Measurements from ENCODE around the gene IRAK1. TPM values are rescaled to one million over a fixed set of nuclear protein-coding genes. Genes with fewer than 3 reads are reported as not detected.

The IRAK1 gene
- total and polyA plus RNA-seq, 10 of the 15 experiments (the other 5 are each of a cell fraction or from before 2014, with no cell fraction given): 4.2 to 136 (median 39.5) TPM

DNA sequence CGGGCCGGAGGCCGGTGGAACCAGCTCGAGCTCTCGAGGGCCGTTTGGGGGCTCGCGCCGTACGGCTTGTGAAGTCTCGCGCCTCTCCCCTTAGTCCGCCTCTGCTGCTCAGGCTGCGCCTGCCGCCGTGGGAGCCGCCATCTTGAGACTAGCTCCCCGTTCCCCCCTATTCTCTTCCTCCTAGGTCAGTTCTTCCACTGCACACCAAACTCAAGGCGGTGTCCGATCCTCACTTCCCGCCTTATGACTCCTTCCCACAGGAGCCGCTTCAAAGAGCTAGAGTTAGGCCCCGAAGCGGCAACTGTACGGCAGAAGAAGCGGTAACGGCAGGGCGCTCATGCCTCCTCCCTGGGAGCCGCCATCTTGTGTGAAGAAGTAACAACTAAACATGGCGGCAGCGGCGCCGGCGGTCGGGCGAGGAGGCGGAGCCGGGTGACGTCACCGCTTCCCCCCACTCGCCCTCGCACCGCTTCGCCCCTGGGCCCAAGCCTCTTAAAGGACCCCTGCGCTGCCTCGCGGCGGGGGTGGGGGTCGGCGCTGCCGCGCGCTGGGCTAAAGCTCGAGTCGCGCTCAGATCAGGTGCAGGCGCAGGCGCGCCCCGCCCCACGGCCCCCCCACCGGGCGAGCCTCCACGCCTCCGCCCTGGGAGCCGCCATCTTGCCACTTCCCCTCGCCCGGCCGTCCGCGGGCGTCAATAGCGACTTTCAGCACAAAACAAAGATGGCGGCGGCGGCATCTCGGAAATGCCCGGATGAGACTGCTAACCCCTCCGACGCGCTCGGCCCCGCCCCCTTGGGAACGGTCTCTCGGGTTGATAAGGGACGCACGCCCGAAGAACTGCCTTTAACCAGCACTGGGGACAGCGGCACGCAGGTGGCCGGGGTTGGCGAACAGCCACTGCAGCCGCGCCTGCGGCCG, 48.0 kb downstream of the IRAK1 start, which contains the start of gene HCFC1 (continued):
- TF ChIP-seq EGR1 (IDR thresholded peaks at IDR 0.05; ENCODE audit: borderline replicate concordance in 1 of 2, low read depth in 2 of 2, low read length in 2 of 2) (peak in 1 of 2 experiments; percentile 29; a peak in 1 of 3 replicates), YY1 (IDR thresholded peaks at IDR 0.05; ENCODE audit: low read depth, low read length) (peak; percentile 93), RAD51 (IDR thresholded peaks at IDR 0.05) (no peak), CHD1 (IDR thresholded peaks at IDR 0.05; ENCODE audit: low read depth, low read length) (no peak), HDAC2 (IDR thresholded peaks at IDR 0.05) (no peak), KDM1A (IDR thresholded peaks at IDR 0.05; ENCODE audit: borderline replicate concordance) (no peak), ETV6 (conservative IDR thresholded peaks at IDR 0.05 in 1 of 2, IDR thresholded peaks at IDR 0.05 in 1 of 2; ENCODE audit: borderline replicate concordance in 1 of 2, low read depth in 1 of 2) (no peak), TARDBP (IDR thresholded peaks at IDR 0.05; ENCODE audit: borderline replicate concordance) (no peak; the same call in 1 of the 2 replicates), POLR2AphosphoS5 (IDR thresholded peaks at IDR 0.05; ENCODE audit: low read length) (peak; percentile 59), NFXL1 (IDR thresholded peaks at IDR 0.05; ENCODE audit: borderline replicate concordance) (no peak), PML (IDR thresholded peaks at IDR 0.05; ENCODE audit: low read length) (no peak), SIX5 (IDR thresholded peaks at IDR 0.05; ENCODE audit: low read depth, low read length, severe bottlenecking) (peak; percentile 28)
- TF ChIP-seq, protein P1, sequence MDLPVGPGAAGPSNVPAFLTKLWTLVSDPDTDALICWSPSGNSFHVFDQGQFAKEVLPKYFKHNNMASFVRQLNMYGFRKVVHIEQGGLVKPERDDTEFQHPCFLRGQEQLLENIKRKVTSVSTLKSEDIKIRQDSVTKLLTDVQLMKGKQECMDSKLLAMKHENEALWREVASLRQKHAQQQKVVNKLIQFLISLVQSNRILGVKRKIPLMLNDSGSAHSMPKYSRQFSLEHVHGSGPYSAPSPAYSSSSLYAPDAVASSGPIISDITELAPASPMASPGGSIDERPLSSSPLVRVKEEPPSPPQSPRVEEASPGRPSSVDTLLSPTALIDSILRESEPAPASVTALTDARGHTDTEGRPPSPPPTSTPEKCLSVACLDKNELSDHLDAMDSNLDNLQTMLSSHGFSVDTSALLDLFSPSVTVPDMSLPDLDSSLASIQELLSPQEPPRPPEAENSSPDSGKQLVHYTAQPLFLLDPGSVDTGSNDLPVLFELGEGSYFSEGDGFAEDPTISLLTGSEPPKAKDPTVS (IDR thresholded peaks at IDR 0.05; ENCODE audit: low read depth, low read length): no peak
- TF ChIP-seq, protein P2, sequence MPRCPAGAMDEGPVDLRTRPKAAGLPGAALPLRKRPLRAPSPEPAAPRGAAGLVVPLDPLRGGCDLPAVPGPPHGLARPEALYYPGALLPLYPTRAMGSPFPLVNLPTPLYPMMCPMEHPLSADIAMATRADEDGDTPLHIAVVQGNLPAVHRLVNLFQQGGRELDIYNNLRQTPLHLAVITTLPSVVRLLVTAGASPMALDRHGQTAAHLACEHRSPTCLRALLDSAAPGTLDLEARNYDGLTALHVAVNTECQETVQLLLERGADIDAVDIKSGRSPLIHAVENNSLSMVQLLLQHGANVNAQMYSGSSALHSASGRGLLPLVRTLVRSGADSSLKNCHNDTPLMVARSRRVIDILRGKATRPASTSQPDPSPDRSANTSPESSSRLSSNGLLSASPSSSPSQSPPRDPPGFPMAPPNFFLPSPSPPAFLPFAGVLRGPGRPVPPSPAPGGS (IDR thresholded peaks at IDR 0.05; ENCODE audit: borderline replicate concordance, insufficient read depth, low read depth, low read length, poor library complexity, severe bottlenecking): peak; percentile 3
- TF ChIP-seq, protein P3, sequence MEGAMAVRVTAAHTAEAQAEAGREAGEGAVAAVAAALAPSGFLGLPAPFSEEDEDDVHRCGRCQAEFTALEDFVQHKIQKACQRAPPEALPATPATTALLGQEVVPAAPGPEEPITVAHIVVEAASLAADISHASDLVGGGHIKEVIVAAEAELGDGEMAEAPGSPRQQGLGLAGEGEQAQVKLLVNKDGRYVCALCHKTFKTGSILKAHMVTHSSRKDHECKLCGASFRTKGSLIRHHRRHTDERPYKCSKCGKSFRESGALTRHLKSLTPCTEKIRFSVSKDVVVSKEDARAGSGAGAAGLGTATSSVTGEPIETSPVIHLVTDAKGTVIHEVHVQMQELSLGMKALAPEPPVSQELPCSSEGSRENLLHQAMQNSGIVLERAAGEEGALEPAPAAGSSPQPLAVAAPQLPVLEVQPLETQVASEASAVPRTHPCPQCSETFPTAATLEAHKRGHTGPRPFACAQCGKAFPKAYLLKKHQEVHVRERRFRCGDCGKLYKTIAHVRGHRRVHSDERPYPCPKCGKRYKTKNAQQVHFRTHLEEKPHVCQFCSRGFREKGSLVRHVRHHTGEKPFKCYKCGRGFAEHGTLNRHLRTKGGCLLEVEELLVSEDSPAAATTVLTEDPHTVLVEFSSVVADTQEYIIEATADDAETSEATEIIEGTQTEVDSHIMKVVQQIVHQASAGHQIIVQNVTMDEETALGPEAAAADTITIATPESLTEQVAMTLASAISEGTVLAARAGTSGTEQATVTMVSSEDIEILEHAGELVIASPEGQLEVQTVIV (IDR thresholded peaks at IDR 0.05; ENCODE audit: borderline replicate concordance, partially characterized antibody): no peak
- TF ChIP-seq, protein P4, sequence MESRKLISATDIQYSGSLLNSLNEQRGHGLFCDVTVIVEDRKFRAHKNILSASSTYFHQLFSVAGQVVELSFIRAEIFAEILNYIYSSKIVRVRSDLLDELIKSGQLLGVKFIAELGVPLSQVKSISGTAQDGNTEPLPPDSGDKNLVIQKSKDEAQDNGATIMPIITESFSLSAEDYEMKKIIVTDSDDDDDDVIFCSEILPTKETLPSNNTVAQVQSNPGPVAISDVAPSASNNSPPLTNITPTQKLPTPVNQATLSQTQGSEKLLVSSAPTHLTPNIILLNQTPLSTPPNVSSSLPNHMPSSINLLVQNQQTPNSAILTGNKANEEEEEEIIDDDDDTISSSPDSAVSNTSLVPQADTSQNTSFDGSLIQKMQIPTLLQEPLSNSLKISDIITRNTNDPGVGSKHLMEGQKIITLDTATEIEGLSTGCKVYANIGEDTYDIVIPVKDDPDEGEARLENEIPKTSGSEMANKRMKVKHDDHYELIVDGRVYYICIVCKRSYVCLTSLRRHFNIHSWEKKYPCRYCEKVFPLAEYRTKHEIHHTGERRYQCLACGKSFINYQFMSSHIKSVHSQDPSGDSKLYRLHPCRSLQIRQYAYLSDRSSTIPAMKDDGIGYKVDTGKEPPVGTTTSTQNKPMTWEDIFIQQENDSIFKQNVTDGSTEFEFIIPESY (IDR thresholded peaks at IDR 0.05): no peak
- TF ChIP-seq, protein P5, sequence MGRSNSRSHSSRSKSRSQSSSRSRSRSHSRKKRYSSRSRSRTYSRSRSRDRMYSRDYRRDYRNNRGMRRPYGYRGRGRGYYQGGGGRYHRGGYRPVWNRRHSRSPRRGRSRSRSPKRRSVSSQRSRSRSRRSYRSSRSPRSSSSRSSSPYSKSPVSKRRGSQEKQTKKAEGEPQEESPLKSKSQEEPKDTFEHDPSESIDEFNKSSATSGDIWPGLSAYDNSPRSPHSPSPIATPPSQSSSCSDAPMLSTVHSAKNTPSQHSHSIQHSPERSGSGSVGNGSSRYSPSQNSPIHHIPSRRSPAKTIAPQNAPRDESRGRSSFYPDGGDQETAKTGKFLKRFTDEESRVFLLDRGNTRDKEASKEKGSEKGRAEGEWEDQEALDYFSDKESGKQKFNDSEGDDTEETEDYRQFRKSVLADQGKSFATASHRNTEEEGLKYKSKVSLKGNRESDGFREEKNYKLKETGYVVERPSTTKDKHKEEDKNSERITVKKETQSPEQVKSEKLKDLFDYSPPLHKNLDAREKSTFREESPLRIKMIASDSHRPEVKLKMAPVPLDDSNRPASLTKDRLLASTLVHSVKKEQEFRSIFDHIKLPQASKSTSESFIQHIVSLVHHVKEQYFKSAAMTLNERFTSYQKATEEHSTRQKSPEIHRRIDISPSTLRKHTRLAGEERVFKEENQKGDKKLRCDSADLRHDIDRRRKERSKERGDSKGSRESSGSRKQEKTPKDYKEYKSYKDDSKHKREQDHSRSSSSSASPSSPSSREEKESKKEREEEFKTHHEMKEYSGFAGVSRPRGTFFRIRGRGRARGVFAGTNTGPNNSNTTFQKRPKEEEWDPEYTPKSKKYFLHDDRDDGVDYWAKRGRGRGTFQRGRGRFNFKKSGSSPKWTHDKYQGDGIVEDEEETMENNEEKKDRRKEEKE (IDR thresholded peaks at IDR 0.05): no peak
